RWPE2 (cell line): ENCODE data around the gene BAIAP2L2.

Experiments used
- ATAC-seq: fragments of 200-7000 bp; cut with Tn5 transposase; 3 replicates; pipeline ENCODE4 v1.9.1; 2021; ENCODE audit warnings: low read depth
- DNase-seq: peaks from one replicate; pipeline ENCODE4 v3.0.0-alpha.2; 2020; ENCODE audit warnings: low spot score
- H3K27ac ChIP-seq: fragments of 450-650 bp; 2 replicates; pipeline ENCODE4 v1.5.1; 2017; ENCODE audit warnings: mild to moderate bottlenecking; ENCODE audit not compliant: poor library complexity, severe bottlenecking
- H3K27me3 ChIP-seq: fragments of 250-450 bp; sonication (Bioruptor Pico); 2 replicates; pipeline ENCODE4 v1.5.1; 2021; ENCODE audit warnings: mild to moderate bottlenecking, moderate library complexity; ENCODE audit not compliant: insufficient read depth, poor library complexity, severe bottlenecking
- H3K36me3 ChIP-seq: fragments of 250-450 bp; sonication (Bioruptor Pico); 2 replicates; pipeline ENCODE4 v1.5.1; 2020; ENCODE audit warnings: low read depth, mild to moderate bottlenecking, moderate library complexity
- H3K4me1 ChIP-seq: fragments of 250-450 bp; sonication (Bioruptor Pico); 2 replicates; pipeline ENCODE4 v1.5.1; 2021; ENCODE audit warnings: mild to moderate bottlenecking, moderate library complexity; ENCODE audit not compliant: insufficient read depth, poor library complexity, severe bottlenecking
- H3K4me3 ChIP-seq: fragments of 250-450 bp; sonication (Bioruptor Pico); 2 replicates; pipeline ENCODE4 v1.5.1; 2021; ENCODE audit warnings: mild to moderate bottlenecking, moderate library complexity; ENCODE audit not compliant: severe bottlenecking
- H3K9me3 ChIP-seq: fragments of 250-450 bp; sonication (Bioruptor Pico); 2 replicates; pipeline ENCODE4 v1.5.1; 2021; ENCODE audit warnings: mild to moderate bottlenecking, moderate library complexity; ENCODE audit not compliant: severe bottlenecking
- CTCF ChIP-seq: fragments of 450-650 bp; IDR thresholded peaks from one replicate; pipeline ENCODE4 v1.5.1; 2017; ENCODE audit warnings: mild to moderate bottlenecking, moderate library complexity; ENCODE audit not compliant: poor library complexity, severe bottlenecking

The BAIAP2L2 gene

GRCh38 chr22:38046070-38046748, 64.3 kb downstream of the BAIAP2L2 start:
- no peak for TF ChIP-seq CTCF
- Histone ChIP-seq H3K27me3 (no peaks in the 10 kb centered on the region), H3K27ac (no peak overlapping the region), H3K9me3 (no peaks in the 10 kb centered on the region), H3K4me3 (no peak overlapping the region), H3K36me3 (no peaks in the 10 kb centered on the region), H3K4me1 (no peaks in the 10 kb centered on the region)
- DNase-seq, result no peak
- ATAC-seq, result no peak

DNA sequence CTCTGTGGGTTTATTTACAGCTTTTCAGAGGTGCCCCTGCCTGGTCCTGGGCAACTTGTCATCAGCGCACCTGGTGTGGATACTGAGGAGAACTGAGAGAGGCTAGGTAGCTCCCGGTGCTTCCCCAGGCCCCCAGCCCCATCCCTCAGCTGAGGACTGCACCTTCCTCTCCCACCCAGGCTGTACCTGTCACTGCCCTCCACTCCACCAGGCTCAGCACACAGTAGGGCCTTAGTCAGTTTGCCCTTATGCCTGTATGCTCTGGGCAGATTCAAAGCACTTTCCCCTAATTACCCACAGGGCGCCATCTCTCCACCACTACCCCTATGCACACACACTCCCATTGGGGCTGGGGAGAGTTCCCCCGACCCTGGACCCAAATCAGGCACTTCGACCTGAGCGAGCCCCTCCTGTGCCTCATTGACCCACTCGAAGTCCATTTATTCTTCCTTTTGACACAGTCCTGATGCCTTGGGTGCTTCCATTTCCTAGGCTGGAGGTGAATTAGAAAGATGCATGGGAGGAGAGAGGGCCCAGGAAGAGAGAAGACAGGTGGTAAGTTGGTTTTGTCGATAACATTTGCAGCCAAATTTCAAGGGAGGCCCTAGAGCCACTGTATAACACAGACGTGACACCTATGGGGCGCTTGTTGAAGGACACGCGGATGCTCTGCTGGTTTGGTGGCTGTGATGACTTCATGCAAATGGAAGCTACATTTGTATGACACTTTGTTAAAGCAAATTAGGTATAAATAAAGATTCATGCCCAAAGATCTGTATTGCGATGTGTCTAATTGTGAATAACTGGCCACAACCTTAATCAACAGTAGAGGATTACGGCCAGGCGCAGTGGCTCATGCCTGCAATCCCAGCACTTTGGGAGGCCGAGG, 67.1 kb downstream of the BAIAP2L2 start:
- no peak for ATAC-seq

DNA sequence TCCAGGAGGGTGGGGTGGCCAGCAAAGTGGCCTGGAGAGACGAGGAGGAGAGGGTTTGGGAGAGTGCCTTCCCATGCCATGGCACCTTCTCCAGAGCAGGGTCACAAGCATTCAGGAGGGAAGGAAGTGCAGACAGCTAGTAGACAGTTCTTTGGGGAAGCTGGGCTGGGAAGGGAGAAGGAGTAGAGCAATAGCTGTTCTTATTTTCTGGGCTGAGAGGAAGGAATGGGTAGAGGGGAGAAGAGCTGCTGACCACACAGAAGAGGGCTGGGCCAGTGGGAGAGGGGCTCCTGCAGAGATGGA, 68.0 kb downstream of the BAIAP2L2 start:
- no peak for TF ChIP-seq CTCF
- no peaks in the 10 kb centered on the region for H3K27me3 ChIP-seq
- H3K9me3 ChIP-seq, result no peaks in the 10 kb centered on the region
- no peaks in the 10 kb centered on the region for H3K36me3 ChIP-seq
- no peak overlapping the region for H3K27ac ChIP-seq
- H3K4me3 ChIP-seq, result no peak overlapping the region
- no peaks in the 10 kb centered on the region for H3K4me1 ChIP-seq
- no peak for ATAC-seq
- DNase-seq, result no peak

More for the DNA sequence above, 67.1 kb downstream of the BAIAP2L2 start:
- TF ChIP-seq CTCF, result no peak
- Histone ChIP-seq H3K4me1 (no peaks in the 10 kb centered on the region), H3K27ac (no peak overlapping the region), H3K9me3 (no peaks in the 10 kb centered on the region), H3K27me3 (no peaks in the 10 kb centered on the region), H3K4me3 (no peak overlapping the region), H3K36me3 (no peaks in the 10 kb centered on the region)
- DNase-seq, result no peak

DNA sequence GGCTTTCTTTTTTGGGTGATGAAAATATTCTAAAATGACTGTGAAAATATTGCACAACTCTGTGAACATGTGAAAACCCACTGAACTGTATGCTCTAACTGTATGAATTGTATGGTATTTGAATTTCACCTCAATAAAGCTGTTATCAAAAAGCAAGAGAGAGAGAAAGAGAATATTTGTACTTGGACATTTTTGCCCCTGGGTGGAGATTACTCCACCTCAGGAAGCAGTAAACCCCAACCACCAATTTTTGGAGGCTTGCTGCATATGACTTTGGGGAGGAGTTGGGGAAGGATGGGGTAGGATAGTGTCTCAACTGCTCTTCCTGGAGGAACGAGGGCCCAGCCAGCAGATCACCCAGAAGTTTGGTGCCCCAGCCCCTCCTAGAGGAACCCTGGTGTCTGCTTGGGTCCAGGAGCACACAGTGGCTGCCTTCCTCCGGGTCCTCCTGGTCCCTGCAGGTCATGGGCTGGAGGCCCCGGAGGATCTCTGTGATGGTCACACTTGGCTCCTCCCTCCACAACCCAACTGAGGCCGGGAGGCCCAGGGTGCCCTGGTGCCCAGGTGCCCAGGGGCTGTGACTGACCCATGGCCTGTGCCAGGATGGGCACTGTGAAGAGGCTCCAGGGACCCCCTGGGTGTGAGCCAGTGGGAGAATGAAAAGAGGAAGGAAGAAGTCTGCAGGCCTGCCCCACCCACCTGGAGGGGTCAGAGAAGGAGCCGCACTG, 68.6 kb downstream of the BAIAP2L2 start:
- DNase-seq (no peak), ATAC-seq (no peak)
- Histone ChIP-seq H3K27me3 (no peaks in the 10 kb centered on the region), H3K4me3 (no peak overlapping the region), H3K36me3 (no peaks in the 10 kb centered on the region), H3K27ac (no peak overlapping the region), H3K9me3 (no peaks in the 10 kb centered on the region), H3K4me1 (no peaks in the 10 kb centered on the region)
- no peak for TF ChIP-seq CTCF
